Gastroesophageal sphincter (tissue), 3 donors: ENCODE results near the gene DNAH9.

Experiments used
- CTCF ChIP-seq, 4 experiments: fragments of 200-600 bp in 2 of 4; fragments of 450-650 bp in 2 of 4; sonication (generic) in 1 of 4; IDR thresholded peaks; one replicate each; pipeline ENCODE4 v1.5.1; 2017 to 2019; ENCODE audit warnings: antibody characterized with exemption in 4 of 4, mild to moderate bottlenecking in 2 of 4, moderate library complexity in 2 of 4
- POLR2A ChIP-seq, 2 donors: fragments of 450-650 bp; IDR thresholded peaks; one replicate each; pipeline ENCODE4 v1.6.1; 2017; ENCODE audit warnings: antibody characterized with exemption in 2 of 2, mild to moderate bottlenecking in 2 of 2, moderate library complexity in 1 of 2
- POLR2AphosphoS5 ChIP-seq: sonication (generic); formaldehyde crosslinking; IDR thresholded peaks from one replicate; pipeline ENCODE4 v1.6.1; 2017; ENCODE audit warnings: antibody characterized with exemption

- TF ChIP-seq POLR2A (IDR thresholded peaks at IDR 0.05), result no peak
- no peak for TF ChIP-seq CTCF (IDR thresholded peaks at IDR 0.05)
- no peak for TF ChIP-seq POLR2AphosphoS5
These were observed 16.1 kb upstream of the DNAH9 start for GRCh38 chr17:11582217-11582616.
